ENCODE measurements around the gene IL22RA1. TPM values are rescaled to one million over a fixed set of nuclear protein-coding genes. Genes with fewer than 3 reads are reported as not detected.

The IL22RA1 gene
- polyA plus RNA-seq, 2 of the 4 experiments (the other 2 are of a cell fraction): 1.5 to 1.7 TPM

GRCh38 chr1:24175033-24175755 lies 32.3 kb upstream of the IL22RA1 start:
- ATAC-seq: no peak
- DNase-seq (ENCODE audit: low read depth in 1 of 2, low spot score in 1 of 2): no peak
- no peak for FAIRE-seq
- H3K27ac ChIP-seq: no peak overlapping the region
- H3K4me1 ChIP-seq: no peaks in the 10 kb centered on the region
- TF ChIP-seq HES2 (IDR thresholded peaks at IDR 0.05) (no peak), JUN (IDR thresholded peaks at IDR 0.05) (no peak), MYC (IDR thresholded peaks at IDR 0.05; ENCODE audit: borderline replicate concordance, low read length) (no peak), POLR2A (IDR thresholded peaks at IDR 0.05; ENCODE audit: low read length) (no peak), TP53 (CRISPR knock-in tag; IDR thresholded peaks at IDR 0.05) (no peak), SREBF2 (IDR thresholded peaks at IDR 0.05) (no peak), EHF (CRISPR knock-in tag; IDR thresholded peaks at IDR 0.05) (no peak), HDAC2 (IDR thresholded peaks at IDR 0.05) (no peak), CHD4 (IDR thresholded peaks at IDR 0.05; ENCODE audit: borderline replicate concordance) (no peak), ZFP36 (IDR thresholded peaks at IDR 0.05; ENCODE audit: borderline replicate concordance, partially characterized antibody) (no peak), PBX3 (IDR thresholded peaks at IDR 0.05) (no peak), POLR2AphosphoS2 (conservative IDR thresholded peaks at IDR 0.05; ENCODE audit: low read length) (no peak), PHF8 (IDR thresholded peaks at IDR 0.05; ENCODE audit: borderline replicate concordance, low read depth) (no peak), REST (IDR thresholded peaks at IDR 0.05) (no peak), ESRRA (IDR thresholded peaks at IDR 0.05; ENCODE audit: borderline replicate concordance, low read length) (no peak)
- CTCF ChIA-PET: interaction anchor here (0.6 to 0.7 kb wide), 2 partner anchors 117 to 317 kb away, joined by 3 read pairs; no protein-coding TSS in a partner anchor
- no peak overlapping the region for H3K4me3 ChIP-seq
- H3K9me3 ChIP-seq: no peaks in the 10 kb centered on the region
- H3K4me2 ChIP-seq: no peak overlapping the region
- WGBS (ENCODE audit: missing lambda C conversion rate): 61% methylated on average over 6 of the region's 6 CpGs
- POLR2A ChIA-PET: no interaction called here

GRCh38 chr1:24173638-24174575 lies 31.0 kb upstream of the IL22RA1 start:
- no peaks in the 10 kb centered on the region for H3K4me1 ChIP-seq
- no peaks in the 10 kb centered on the region for H3K9me3 ChIP-seq
- no peak overlapping the region for H3K4me3 ChIP-seq
- DNase-seq (ENCODE audit: low read depth in 1 of 2, low spot score in 1 of 2) (no peak), ATAC-seq (no peak), FAIRE-seq (no peak)
- 63% methylated on average over 5 of the region's 5 CpGs for WGBS (ENCODE audit: missing lambda C conversion rate)
- CTCF ChIA-PET: no interaction called here
- POLR2A ChIA-PET: no interaction called here
- TF ChIP-seq HOXB13 (CRISPR knock-in tag; IDR thresholded peaks at IDR 0.05; ENCODE audit: low read depth): no peak
- H3K4me2 ChIP-seq: no peak overlapping the region
- no peak overlapping the region for H3K27ac ChIP-seq

- H3K9me3 ChIP-seq: no peaks in the 10 kb centered on the region
- no peak overlapping the region for H3K4me2 ChIP-seq
- H3K4me1 ChIP-seq: no peaks in the 10 kb centered on the region
- no peak for TF ChIP-seq HOXB5 (CRISPR knock-in tag; IDR thresholded peaks at IDR 0.05)
- no peak for TF ChIP-seq FOSB (CRISPR knock-in tag; IDR thresholded peaks at IDR 0.05)
- no peak for TF ChIP-seq CEBPB (IDR thresholded peaks at IDR 0.05)
- TF ChIP-seq TP53 (CRISPR knock-in tag; IDR thresholded peaks at IDR 0.05): no peak
- no peak for TF ChIP-seq NR3C1 (IDR thresholded peaks at IDR 0.05)
- TF ChIP-seq USF2 (IDR thresholded peaks at IDR 0.05): no peak
- no peak for TF ChIP-seq SMC3 (IDR thresholded peaks at IDR 0.05)
- no peak for TF ChIP-seq SREBF2 (IDR thresholded peaks at IDR 0.05)
- TF ChIP-seq RCOR1 (IDR thresholded peaks at IDR 0.05; ENCODE audit: low read depth, low read length): no peak
- TF ChIP-seq RARB (CRISPR knock-in tag; IDR thresholded peaks at IDR 0.05): no peak
- TF ChIP-seq JUNB (IDR thresholded peaks at IDR 0.05): no peak
- no peak for TF ChIP-seq HES2 (IDR thresholded peaks at IDR 0.05)
- TF ChIP-seq ZSCAN20 (CRISPR knock-in tag; IDR thresholded peaks at IDR 0.05): no peak
- no peak for TF ChIP-seq EHMT2 (IDR thresholded peaks at IDR 0.05; ENCODE audit: low read depth)
- TF ChIP-seq CBX2 (IDR thresholded peaks at IDR 0.05; ENCODE audit: borderline replicate concordance, low read depth): no peak
- TF ChIP-seq ZFP36 (IDR thresholded peaks at IDR 0.05; ENCODE audit: borderline replicate concordance, partially characterized antibody): no peak
- DNase-seq (ENCODE audit: low read depth in 1 of 2, low spot score in 1 of 2): no peak
- H3K4me3 ChIP-seq: no peak overlapping the region
- no peak for FAIRE-seq
- CTCF ChIA-PET: interaction anchor here (1.2 to 1.3 kb wide), 2 partner anchors 9 to 22 kb away, joined by 4 to 7 read pairs; no protein-coding TSS in a partner anchor
- no peak for ATAC-seq
- 92% methylated on average over 5 of the region's 5 CpGs for WGBS (ENCODE audit: missing lambda C conversion rate)
- POLR2A ChIA-PET: no interaction called here
- H3K27ac ChIP-seq: no peak overlapping the region
Observed at GRCh38 chr1:24172598-24172997, 29.7 kb upstream of the IL22RA1 start.

Data from A549 (cell line).